SHP77 (cell line): ENCODE measurements around the gene PLD3.

Experiments used
- DNase-seq, 2 experiments: peaks; one replicate each; lab custom pipeline; 2025; lab: John Stamatoyannopoulos, UW

Gene PLD3

DNA sequence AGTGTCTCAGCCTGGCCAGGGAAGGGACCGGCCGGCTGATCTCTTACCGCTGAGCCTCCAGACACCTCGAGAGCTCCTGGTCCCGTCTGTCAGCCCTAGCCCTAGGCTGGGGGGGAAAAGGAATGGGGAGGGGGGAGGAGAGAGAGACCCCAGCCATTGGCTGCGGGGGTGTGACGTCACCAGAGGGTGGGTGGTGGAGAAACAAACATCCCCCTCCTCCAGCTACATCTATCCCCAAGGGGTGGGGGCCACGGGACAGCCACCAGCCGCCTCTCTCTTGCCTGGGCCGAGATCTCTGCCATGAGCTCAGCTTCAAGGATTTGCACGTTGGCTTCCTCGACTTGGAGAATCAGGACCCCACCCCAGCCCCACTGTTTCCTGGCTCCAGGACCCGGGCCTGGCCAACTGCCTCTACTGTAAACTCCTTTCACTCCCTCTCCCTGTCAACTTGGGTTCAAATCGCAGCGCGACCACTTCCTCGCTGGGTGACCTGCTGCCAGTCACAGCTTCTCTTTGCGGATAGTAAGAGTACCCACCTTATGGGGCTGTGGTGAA is 64.9 kb downstream of the PLD3 start, which contains the start of gene PRX:
Gene PRX (minus strand): TSS at position 88 of the 555 bp plus-strand sequence. CDS start 5,446 bp downstream, outside the sequence.
- no peak for DNase-seq

GRCh38 chr19:40414542-40415535 is 66.3 kb downstream of the PLD3 start:
- DNase-seq = no peak

DNA sequence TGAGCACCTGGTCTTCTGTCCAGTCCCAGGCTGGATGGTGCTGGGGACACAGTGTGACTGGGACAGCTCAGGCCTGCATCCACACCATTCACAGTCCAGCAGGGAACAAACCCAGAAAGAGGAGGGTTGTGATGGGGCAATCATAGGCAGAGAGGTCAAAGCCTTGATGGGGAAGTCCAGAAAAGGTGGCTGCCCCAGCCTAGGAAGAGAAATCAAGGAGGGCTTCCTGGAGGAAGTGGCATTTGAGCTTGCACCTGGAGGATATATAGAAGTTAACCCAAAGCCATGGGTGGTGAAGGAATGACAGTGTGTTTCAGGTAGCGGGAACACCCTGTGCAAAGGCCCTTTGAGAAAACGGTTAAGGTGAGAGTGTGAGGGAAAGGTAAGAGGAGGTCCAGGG is 67.3 kb downstream of the PLD3 start:
- DNase-seq = no peak

GRCh38 chr19:40416918-40417642 is 68.6 kb downstream of the PLD3 start:
- no peak for DNase-seq

DNA sequence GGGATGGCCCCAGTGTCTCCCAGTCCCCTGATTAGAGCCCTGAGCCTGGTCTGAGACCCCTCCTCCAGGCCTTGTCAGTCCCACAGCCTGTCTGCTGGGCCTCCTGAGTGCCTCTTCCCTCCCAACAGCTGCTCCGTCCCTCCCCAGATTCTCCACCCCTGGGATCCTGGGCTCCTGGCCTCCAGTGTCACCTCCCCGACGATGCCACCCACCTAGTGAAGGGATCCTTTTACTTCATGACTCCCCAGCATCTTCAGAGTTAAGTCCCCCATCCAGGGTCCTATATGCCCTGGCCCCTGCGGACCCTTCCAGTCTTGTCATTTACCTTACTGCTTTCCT is 69.1 kb downstream of the PLD3 start:
- DNase-seq = no peak

DNA sequence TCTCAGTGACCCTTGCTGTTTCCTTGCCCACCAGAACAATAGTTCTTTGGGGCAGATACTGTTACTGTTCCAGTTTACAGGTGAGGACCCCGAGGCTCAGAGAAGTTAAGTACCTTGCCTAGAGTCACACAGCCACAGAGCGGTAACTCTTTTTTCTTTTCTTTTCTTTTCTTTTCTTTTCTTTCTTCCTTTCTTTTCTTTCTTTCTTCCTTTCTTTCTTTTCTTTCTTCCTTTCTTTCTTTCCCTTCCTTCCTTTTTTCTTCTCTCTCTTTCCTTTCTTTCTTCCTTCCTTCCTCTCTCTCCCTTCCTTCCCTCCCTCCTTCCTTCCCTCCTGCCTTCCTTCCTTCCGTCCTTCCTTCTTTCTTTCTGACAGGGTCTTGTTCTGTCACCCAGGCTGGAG is 69.5 kb downstream of the PLD3 start:
- DNase-seq = no peak

DNA sequence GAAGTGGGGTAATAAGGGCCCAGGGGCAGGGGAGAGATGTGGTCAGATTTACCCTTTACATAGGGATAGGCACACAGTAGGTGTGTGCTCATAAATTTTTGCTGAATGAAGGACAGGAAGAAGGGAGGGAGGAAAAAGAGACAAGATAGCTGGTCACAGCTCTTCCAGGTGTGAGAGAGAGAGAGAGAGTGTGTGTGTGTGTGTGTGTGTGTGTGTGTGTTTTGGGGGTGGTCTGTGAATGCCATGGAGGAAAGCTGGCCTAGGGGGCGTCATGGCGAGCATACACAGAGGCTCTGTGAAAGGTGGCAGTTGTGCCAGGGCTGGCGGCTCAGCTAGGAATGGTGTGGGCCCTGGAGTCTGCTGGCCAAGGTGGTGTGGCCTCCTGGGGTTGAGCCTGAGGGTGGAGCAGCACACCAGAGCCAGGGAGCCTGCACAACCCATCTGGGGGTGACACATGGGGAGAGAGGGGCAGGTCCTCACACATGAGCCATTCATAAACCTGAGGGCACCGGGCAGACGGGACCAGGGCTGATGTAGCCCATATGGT is 70.6 kb downstream of the PLD3 start:
- no peak for DNase-seq

- DNase-seq = no peak
These were observed 71.3 kb downstream of the PLD3 start for GRCh38 chr19:40419780-40420179.

- DNase-seq = no peak
These were observed 71.9 kb downstream of the PLD3 start for GRCh38 chr19:40420451-40420765.

- DNase-seq = peak; percentile 86 to 91
These were observed 72.6 kb downstream of the PLD3 start for GRCh38 chr19:40420766-40421765.

GRCh38 chr19:40421993-40422747 is 73.7 kb downstream of the PLD3 start:
- no peak for DNase-seq

DNA sequence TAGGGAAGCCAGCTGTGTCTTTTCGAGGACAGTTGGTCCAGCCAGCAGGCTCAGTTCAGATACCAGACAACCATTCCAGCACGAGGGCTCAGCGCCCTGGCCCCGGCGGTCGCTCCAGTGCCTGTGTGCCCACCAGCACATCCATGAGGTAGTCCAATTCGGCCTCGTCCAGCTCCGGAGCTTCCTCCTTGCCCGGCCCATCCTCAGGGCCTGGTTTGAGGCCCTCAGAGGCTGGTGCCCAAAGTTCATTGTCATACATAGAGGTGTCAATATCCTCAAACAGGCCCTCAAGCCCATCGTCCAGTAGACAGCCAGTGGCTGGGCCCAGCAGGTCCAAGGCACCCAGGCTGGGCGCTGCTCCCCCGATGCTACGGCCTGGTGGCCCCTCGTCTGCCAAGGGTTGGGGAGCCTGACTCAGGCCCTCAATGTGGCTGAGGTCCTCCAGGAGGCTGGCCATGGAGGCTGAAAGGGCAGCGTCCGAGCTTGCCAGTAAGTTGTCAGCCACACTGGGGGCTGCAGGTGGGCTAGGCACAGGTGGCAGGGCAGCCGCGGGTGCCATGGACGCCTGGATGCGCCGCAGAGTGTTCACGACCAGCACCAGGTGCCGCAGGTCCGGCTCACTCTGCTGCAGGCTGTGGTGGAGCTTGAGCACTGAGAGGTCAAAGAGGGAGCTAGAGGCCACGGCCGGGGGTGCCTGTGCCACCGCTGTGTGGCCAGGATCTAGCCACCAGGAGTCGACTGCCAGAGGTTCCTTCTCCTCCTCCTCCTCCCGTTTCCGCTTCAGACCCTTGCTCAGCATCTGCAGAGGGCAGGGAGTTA is 74.5 kb downstream of the PLD3 start:
- DNase-seq = no peak

DNA sequence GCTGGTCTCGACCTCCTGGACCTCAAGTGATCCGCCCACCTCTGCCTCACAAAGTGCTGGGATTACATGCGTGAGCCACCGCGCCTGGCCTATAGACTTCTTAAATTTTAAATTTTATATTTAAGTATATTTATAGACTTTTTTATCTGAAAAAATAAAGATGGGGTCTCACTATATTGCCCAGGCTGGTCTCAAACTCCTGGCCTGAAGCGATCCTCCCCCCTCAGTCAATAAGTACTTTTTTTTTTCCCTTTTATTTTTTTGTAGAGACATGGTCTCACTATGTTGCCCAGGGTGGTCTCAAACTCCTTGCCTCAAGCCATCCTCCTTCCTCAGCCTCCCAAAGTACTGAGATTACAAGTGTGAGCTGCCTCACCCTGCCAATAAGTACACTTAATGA is 75.4 kb downstream of the PLD3 start:
- no peak for DNase-seq

DNA sequence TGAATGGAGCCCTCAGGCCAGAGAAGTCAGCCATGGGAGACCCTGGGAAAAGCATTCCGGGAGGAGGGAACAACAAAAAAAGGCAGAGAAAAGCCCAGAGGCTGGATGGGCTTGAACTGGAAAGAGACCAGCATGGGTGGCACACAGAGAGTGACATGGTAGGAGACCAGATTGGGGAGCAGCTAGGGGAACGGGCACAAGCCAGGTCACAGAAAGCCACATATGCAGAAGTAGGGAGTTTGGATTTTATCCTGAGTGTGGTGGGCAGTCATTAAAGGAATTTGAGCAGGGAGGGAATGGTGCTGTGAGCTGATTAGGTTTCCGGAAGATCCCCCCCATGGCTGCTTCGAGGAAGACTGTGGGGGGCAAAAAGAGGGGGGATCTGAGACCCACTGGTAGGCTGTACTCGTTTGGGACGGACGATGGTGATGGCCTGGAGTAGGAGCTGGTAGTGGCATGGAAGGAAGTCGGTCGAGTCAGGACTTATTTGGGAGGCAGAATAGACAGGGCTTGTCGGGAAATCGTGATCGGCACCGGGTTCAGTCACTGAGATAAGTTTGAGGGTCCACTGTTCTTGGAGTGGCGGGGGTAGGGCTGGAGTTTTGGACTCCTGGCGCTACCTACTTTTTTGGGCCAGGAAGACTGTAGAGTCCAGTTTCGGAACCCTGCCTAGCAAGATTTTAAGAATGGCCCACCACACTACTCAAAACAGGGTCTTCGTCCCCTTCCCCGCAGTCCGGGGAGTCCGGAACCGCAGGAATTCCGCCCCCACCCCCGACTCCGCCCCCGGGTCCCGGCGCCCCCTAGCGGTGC is 76.3 kb downstream of the PLD3 start:
- no peak for DNase-seq

DNA sequence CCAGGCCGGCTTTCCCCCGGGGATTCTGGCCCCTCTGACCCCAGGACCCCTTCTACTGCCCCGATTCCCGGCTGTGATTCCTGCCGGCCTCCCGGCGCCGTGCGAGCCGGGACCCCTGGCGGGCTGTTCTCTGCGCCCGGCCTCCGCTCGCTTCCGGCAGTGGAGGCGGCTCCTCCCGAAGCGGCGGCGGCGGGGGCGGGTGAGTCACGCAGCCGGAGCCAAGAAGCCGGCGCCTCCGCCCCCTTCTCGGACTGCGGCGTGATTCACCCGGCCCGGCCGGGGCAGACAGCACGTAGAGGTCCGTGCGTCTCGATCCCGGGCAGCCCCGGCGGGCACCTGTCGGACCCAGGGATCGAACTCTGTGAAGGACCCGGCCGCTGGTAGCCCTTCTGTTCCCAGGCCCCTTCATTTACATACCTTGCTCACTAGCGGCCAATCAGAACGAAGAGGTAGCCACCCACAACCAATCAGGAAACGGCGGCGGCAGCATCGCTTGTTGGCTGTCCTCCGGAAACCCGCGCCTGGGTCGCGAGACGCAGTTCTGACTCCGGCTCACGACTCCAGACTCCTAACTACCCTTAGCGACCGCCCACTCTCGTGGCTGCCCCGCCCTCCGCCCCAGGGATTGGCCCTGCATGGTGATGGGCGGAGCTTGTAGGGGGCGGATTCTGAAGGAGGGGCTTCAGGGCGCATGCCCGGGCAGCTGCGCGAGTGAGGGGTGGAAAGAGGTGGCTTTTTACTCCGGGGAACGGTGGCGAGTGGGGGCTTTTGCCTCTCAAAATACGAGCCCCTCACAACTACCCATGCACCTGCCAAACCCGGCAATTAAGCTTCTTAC is 77.2 kb downstream of the PLD3 start, which contains the start of gene SERTAD1:
Gene SERTAD1 (minus strand): TSS at position 543 of the 838 bp plus-strand sequence. CDS start 2,446 bp downstream, outside the sequence.
- peak; percentile 99 to 100 for DNase-seq
